ENCODE results near the gene IFI6.

GRCh38 chr1:27686223-27686990, 14.4 kb upstream of the IFI6 start:
- TF ChIP-seq EZH2 (IDR thresholded peaks at IDR 0.05; ENCODE audit: low read length) (no peak), CTCF (optimal IDR thresholded peaks at IDR 0.05 in 1 of 3, IDR thresholded peaks at IDR 0.05 in 1 of 3, conservative IDR thresholded peaks at IDR 0.05 in 1 of 3; ENCODE audit: extremely low read depth in 1 of 3, insufficient read depth in 2 of 3, low read length in 3 of 3) (peak in 1 of 3 experiments; percentile 17)
